AG09309 (cell line): Measurements from ENCODE around the gene ICAM1.

ENCODE experiments used
- DNase-seq: peaks from one replicate; pipeline ENCODE4 v3.0.0-alpha.2; 2010; ENCODE audit warnings: low read depth
- H3K4me3 ChIP-seq: 2 replicates; pipeline ENCODE4 v1.5.1; 2011; ENCODE audit warnings: mild to moderate bottlenecking, low read depth, low read length, moderate library complexity; ENCODE audit not compliant: control insufficient read depth
- CTCF ChIP-seq: IDR thresholded peaks from 2 replicates; pipeline ENCODE4 v1.5.1; 2011; ENCODE audit warnings: mild to moderate bottlenecking, low read depth, low read length, inconsistent platforms; ENCODE audit not compliant: insufficient read depth, control insufficient read depth; ENCODE audit errors: missing control alignments

Gene ICAM1

GRCh38 chr19:10227026-10227971 is 43.6 kb upstream of the ICAM1 start:
- no peak for DNase-seq
- no peak overlapping the region for H3K4me3 ChIP-seq
- TF ChIP-seq CTCF: no peak

GRCh38 chr19:10228393-10228792 is 42.5 kb upstream of the ICAM1 start:
- DNase-seq: no peak
- no peak for TF ChIP-seq CTCF
- H3K4me3 ChIP-seq: no peak overlapping the region

- TF ChIP-seq CTCF: peak; percentile 48
- DNase-seq: no peak
- no peak overlapping the region for H3K4me3 ChIP-seq
These were observed 42.0 kb upstream of the ICAM1 start for GRCh38 chr19:10228920-10229319.

- H3K4me3 ChIP-seq: peak overlapping the region; percentile 87
- no peak for TF ChIP-seq CTCF
- no peak for DNase-seq
These were observed 40.6 kb upstream of the ICAM1 start for GRCh38 chr19:10230173-10230860.

- DNase-seq: no peak
- TF ChIP-seq CTCF: no peak
- peak within 1 kb of the TSS; percentile 87 for H3K4me3 ChIP-seq
These were observed 39.9 kb upstream of the ICAM1 start, which contains the start of gene S1PR2 for GRCh38 chr19:10230861-10231611. S1PR2 (minus strand) TSS chr19:10231331; CDS start chr19:10224905, 6,426 bp downstream.

- no peak for DNase-seq
- H3K4me3 ChIP-seq: peak overlapping the region; percentile 87
- TF ChIP-seq CTCF: no peak
These were observed 39.2 kb upstream of the ICAM1 start for GRCh38 chr19:10231612-10232228.
